Measurements from ENCODE around the gene MYH11. TPM values are rescaled to one million over a fixed set of nuclear protein-coding genes. Genes with fewer than 3 reads are reported as not detected.

Gene MYH11
- total RNA-seq, 1 donor from 2014 or later: 0.05 TPM

DNA sequence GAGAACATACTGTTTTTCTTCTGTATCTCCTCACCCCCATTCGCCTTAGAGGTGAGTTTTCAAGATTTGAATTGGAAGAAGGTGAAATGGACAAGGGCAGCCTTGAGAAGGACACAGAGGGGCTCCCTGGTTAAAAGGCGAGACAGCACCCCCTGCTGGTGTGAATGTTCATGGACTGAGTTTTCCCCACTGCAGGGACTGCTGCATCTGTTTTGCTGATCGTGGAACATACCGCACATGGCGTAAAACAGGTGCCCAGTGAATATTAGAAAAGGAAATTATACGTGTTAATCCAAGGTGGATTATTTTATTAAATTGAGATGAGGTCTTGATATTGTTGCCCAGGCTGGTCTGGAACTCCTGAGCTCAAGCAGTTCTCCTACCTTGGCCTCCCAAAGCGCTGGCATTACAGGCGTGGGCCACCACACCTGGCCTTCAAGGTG is 152.3 kb downstream of the MYH11 start:
- Mint-ChIP-seq H3K36me3 (ENCODE audit: low read depth) (peaks cover 7% of the 10 kb centered on the region), H3K27me3 (ENCODE audit: low read depth) (no peaks in the 10 kb centered on the region), H3K4me1 (no peaks in the 10 kb centered on the region), H3K9me3 (no peaks in the 10 kb centered on the region), H3K4me3 (no peak overlapping the region), H3K27ac (ENCODE audit: unreplicated experiment) (no peak overlapping the region)
- TF ChIP-seq, protein P1, sequence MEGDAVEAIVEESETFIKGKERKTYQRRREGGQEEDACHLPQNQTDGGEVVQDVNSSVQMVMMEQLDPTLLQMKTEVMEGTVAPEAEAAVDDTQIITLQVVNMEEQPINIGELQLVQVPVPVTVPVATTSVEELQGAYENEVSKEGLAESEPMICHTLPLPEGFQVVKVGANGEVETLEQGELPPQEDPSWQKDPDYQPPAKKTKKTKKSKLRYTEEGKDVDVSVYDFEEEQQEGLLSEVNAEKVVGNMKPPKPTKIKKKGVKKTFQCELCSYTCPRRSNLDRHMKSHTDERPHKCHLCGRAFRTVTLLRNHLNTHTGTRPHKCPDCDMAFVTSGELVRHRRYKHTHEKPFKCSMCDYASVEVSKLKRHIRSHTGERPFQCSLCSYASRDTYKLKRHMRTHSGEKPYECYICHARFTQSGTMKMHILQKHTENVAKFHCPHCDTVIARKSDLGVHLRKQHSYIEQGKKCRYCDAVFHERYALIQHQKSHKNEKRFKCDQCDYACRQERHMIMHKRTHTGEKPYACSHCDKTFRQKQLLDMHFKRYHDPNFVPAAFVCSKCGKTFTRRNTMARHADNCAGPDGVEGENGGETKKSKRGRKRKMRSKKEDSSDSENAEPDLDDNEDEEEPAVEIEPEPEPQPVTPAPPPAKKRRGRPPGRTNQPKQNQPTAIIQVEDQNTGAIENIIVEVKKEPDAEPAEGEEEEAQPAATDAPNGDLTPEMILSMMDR (conservative IDR thresholded peaks at IDR 0.05): peak; percentile 79
- peak; percentile 91 for DNase-seq (ENCODE audit: low read depth, low spot score)

GRCh38 chr16:15703029-15703736 is 153.6 kb downstream of the MYH11 start:
- Mint-ChIP-seq H3K4me1 (no peaks in the 10 kb centered on the region), H3K36me3 (ENCODE audit: low read depth) (peaks cover 8% of the 10 kb centered on the region), H3K4me3 (no peak overlapping the region), H3K27ac (ENCODE audit: unreplicated experiment) (peak overlapping the region; percentile 43), H3K27me3 (ENCODE audit: low read depth) (no peaks in the 10 kb centered on the region), H3K9me3 (no peaks in the 10 kb centered on the region)
- TF ChIP-seq, protein P1 (conservative IDR thresholded peaks at IDR 0.05): no peak
- no peak for DNase-seq (ENCODE audit: low read depth, low spot score)

GRCh38 chr16:15701975-15702970 is 154.6 kb downstream of the MYH11 start:
- no peaks in the 10 kb centered on the region for H3K27me3 Mint-ChIP-seq (ENCODE audit: low read depth)
- H3K36me3 Mint-ChIP-seq (ENCODE audit: low read depth): peaks cover 8% of the 10 kb centered on the region
- no peak overlapping the region for H3K4me3 Mint-ChIP-seq
- TF ChIP-seq, protein P1 (conservative IDR thresholded peaks at IDR 0.05): no peak
- H3K4me1 Mint-ChIP-seq: no peaks in the 10 kb centered on the region
- H3K27ac Mint-ChIP-seq (ENCODE audit: unreplicated experiment): peak overlapping the region; percentile 35
- DNase-seq (ENCODE audit: low read depth, low spot score): no peak
- no peaks in the 10 kb centered on the region for H3K9me3 Mint-ChIP-seq

DNA sequence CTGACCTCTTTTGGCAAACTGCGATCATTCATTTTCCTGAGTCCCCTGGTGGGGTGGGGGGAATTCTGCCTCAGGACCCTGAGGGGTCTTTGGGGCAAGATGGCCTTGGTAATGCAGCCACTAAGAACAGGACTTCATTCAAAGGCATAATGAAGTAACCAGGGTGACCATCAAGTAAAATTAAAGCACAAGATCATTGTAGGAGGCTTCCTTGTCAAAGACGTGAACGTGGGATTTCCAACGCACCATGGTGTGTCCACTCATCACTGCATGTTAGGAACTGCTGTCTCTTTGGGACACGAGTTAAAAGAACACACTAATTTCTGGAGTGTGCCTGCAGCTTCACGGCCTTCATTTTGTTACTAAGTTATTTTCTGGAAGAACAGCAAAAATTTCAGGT is 155.5 kb downstream of the MYH11 start:
- no peaks in the 10 kb centered on the region for H3K27me3 Mint-ChIP-seq (ENCODE audit: low read depth)
- no peak overlapping the region for H3K4me3 Mint-ChIP-seq
- H3K27ac Mint-ChIP-seq (ENCODE audit: unreplicated experiment): no peak overlapping the region
- TF ChIP-seq, protein P1 (conservative IDR thresholded peaks at IDR 0.05): no peak
- no peaks in the 10 kb centered on the region for H3K4me1 Mint-ChIP-seq
- H3K9me3 Mint-ChIP-seq: no peaks in the 10 kb centered on the region
- no peak for DNase-seq (ENCODE audit: low read depth, low spot score)
- H3K36me3 Mint-ChIP-seq (ENCODE audit: low read depth): peaks cover 8% of the 10 kb centered on the region

DNA sequence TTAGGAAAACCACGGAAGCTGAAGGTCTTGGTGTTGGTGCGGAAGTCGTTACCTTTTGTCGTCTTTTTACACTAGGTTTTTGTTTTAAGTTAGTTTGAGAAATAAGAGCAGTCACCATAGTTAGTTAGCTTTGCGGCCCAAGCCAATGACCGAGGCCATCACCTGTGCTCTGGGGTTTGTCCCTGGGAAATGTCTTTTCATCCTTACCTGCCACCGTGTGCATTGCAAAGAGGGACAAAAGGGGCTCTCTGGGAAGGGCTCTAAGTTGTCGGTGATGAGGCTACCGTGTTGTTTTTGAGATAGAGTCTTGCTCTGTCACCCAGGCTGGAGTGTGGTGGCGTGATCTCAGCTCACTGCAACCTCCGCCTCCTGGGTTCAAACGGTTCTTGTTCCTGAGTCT is 157.0 kb downstream of the MYH11 start:
- H3K4me3 Mint-ChIP-seq: no peak overlapping the region
- no peak overlapping the region for H3K27ac Mint-ChIP-seq (ENCODE audit: unreplicated experiment)
- no peaks in the 10 kb centered on the region for H3K4me1 Mint-ChIP-seq
- TF ChIP-seq, protein P1 (conservative IDR thresholded peaks at IDR 0.05): no peak
- H3K27me3 Mint-ChIP-seq (ENCODE audit: low read depth): no peaks in the 10 kb centered on the region
- H3K9me3 Mint-ChIP-seq: no peaks in the 10 kb centered on the region
- peaks cover 8% of the 10 kb centered on the region for H3K36me3 Mint-ChIP-seq (ENCODE audit: low read depth)
- DNase-seq (ENCODE audit: low read depth, low spot score): no peak
